GM21825 (cell line): ENCODE data around the gene COMMD2.

Experiments
- ATAC-seq: cut with Tn5 transposase; IDR thresholded peaks from one replicate; pipeline ENCODE4 v1.9.1; 2021; ENCODE audit warnings: mild to moderate bottlenecking, moderate library complexity; ENCODE audit not compliant: unreplicated experiment

COMMD2 gene

DNA sequence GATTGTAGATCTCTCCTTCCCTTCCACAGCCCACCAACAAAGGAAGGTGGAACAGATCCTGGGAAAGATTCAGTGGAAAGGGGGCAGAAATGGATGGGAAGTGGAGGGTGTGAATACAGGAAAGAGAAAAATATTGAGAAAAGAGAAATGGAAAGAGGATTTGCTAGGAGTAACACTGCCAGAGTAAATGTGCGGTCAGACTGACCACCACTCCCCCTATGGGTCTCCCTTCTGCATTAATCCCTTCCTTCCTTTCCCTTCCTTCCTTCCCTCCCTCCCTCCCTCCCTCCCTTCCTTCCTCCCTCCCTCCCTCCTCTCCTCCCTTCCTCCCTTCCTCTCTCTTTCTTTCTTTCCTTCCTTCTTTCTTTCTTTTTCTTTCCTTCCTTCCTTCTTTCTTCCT, 12.0 kb upstream of the COMMD2 start:
- ATAC-seq: no peak

DNA sequence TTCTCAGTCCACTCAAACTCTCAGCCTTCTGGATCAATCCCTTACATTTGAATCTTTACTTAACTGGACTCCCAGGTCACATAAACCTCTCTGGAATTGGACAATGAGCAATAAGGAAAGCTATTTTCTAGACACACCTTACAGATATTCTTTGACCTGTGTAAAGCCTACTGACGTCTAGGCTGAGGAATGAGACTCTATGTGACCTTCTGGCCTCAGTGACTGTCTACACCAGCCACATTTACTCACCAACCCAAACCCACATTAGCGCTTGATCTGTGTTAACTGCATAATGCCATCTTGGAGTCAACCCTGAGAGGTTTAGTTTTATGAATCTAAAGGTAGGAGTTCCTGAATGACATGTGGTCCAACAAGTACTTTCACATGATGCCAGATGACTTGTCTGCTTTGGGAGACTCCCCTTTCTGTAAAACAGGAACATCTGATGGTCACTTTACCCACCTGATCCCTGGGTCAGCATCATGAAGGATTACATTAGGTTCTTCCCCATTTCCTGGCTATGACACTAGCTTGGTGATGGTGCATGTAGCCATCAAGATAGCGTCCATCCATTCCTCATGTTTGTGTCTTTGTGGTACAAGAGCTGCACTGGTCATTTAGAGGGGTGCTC, 11.4 kb upstream of the COMMD2 start:
- no peak for ATAC-seq

DNA sequence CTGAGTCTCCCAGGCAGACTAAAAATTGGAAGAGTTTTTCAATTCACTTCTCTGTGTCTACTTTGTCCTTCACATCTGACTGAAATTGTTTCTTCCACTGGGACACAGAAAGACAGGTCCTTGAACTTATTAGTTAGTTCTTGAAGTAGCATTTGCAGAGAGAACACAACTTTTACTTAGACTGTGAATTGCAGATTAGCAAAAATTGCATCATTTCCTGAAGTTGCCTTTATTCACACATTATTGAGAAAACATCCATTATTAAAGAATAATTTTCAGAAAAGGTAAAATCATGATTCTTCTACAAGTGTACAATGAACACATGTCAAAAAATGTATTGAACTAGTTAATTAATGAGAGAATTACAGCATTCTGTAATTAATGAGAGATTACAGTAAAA, 1.4 kb upstream of the COMMD2 start:
- no peak for ATAC-seq

DNA sequence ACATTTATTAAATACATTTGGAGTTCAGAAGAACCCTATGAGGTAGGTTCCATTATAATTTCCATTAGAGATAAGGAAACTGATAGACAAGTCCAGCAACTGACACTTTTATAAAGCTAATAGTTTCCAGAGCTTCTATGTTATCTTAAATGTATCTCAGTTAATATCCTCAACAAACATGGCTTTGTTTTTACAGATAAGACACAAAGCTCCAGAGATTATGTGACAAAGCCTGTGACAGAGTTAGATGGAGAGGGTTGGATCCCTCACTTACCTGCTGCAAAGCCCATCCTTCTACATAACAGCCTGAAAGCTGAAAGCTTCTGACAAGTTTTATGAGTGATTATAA, 473 bp upstream of the COMMD2 start:
- ATAC-seq: peak; percentile 4

DNA sequence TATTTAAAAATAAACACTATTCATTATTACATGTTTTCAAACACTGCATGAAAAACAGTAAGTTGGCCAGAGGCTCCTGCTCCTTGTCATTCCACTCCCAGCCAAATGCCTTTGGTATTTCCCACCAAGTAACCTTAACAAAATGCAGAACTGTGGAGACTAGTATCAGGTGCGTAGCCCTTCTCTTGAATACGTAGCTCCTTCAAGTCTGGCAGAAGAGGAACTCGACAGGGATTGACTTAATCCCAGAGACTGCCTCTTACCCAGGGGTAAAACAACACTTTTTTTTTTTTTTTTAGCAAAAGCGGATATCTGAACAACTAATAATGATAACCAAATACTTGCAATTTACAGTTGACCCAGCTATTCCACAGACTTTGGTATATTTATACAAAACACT, 738 bp downstream of the COMMD2 start:
- ATAC-seq: no peak

DNA sequence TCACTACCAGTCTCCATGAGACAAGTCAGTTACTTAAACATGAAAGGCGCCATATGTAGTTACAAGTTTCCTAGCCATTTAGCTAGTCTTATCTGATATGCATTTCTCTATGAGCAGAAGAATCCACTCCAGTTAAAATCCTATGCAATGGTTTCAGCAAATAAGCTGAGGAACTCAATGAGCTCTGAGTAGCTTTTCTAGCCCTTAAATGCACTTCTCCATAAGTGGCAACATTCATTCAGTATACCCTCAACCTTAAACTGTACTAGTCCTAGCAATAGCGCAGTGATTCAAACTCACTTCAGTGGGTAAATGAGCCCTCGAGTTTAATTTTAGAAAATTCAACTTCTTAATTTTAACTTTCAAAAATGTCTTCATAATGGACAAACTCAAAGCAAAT, 7.7 kb downstream of the COMMD2 start:
- ATAC-seq: no peak

DNA sequence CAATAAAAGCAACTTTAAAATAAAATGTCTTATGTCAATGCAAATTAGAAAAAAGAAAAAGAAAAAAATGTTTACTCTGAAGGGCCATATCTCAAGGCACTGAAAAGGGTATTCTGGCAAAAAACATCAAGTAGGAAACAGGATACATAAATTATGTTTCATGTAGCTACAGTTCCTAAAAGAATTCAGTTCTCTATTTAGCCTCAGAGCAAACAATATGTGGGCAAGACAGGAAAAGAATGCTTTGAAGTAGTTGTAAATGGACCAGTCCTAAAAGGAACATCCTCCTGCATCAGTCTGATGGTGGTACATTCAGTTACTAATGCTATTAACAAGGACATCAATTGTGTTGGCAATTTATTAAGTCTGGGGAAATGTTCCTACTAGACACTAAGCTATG, 8.1 kb downstream of the COMMD2 start:
- no peak for ATAC-seq

DNA sequence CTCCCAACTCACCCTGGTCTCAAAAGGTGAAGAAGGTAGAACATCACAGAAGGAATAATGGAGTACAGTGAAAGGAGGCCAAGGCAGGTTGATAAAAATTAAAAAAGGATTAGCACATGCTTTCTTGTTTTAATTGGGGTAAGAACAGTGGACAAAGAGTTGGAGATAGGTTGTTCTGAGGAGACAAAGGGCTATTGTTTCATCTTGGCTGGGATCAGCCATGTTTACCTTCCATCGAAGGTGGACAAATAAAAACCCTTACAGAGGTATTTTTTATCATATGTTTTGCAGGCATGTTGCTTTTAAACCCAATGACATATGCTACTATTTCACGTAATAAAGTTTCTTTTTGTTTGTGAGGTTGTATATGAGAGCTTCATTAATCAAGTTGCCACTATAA, 12.9 kb downstream of the COMMD2 start:
- ATAC-seq: no peak

DNA sequence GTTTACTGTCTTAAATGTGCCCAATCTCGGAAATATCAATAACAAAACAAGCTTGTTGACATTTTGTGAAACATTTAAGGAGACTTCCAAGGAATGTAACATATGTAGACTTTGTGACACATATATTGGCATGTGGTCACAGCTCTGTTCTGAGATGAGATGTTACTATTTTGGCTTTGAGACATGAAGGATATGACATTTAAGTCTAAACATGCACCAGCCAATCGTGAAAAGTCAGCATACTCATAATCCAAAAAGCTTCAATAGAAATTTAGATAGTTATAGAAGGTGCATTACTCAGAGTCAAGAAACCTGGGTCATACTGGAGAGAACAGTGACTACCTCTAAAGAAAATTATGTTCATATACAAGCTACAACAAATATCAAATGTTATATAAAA, 13.4 kb downstream of the COMMD2 start:
- ATAC-seq: no peak

DNA sequence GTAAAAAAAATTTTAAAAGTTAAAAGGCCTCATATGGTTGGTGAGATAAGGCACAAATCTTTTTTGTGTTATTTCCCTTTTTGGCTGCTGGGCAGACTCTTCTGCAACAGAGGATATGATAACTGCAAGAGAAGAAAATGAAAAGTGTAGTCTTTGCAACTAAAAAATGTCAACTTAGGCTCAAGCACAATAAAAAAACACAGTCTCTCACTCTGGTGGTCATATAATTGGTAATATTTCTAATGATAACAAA, 15.4 kb downstream of the COMMD2 start:
- no peak for ATAC-seq

DNA sequence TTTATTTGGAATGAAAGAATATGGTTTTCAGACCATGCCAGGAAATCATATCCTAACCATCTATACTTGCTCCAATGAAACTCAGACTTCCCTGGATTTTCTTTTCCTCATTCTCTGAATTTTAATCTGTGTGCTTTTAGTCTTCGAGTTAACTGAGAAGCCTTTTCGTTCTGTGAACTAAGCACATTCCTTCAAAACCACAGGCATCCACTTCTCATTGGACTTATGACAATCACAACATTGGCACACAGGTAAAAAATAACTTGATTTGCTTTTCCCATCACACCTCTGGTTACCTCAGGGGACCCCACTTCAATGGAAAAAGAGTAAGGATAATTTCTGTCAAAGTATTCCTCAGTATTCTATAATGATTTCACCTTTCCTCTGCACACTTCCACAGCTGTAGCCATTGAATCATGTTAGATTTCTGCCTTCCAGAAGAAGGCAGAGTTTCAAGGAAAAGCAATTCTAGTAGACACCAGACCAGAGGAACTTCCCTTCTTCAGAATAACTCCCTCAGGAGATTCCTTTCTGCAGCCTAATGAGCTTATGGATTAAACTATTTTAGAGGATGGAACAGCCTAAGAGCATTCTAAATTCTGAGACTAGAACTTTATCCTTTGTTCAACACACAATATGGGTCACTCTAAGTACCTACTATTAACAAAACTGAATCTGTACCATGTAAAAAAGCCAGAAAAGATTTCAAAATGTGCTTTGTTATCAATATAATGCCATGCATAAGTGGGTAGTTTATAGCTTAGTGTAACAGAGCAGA, 15.9 kb downstream of the COMMD2 start:
- ATAC-seq: no peak

DNA sequence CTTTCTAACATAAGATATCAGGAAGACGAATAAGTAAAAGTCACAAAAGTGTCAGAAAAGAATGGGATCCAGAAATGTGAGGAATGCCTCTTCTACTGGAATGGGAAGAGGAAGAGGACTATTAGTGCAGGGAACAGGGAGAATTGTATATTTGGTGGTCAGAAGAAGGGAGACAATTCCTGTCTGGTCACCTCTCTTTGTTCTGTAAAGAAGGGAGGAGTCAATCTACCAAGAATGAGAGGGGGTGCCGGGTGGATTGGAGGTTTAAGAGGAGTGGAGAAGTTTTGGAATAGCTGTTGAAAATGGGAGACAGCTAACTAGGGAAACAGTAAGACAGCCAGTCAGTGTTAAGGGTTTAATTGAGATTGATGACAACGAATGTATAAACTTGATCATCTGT, 20.1 kb downstream of the COMMD2 start:
- no peak for ATAC-seq

DNA sequence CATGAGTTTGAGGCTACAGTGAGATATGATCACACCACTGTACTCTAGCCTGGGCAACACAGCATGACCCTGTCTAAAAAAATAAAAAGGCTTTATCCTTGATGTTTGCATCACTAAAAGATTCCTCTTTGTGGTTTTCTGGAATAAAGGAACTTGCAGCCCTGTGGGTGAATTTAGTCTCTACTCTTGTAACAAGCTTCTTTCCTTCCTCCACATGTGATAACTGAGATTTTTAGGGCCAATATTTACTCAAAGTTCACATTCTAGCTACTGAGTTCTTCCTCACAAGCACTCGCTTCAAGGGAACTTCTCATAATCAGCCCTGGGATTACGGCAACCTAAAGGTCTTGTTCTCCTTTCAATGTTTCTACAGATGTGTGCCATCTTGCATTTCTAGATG, 24.6 kb downstream of the COMMD2 start:
- no peak for ATAC-seq

DNA sequence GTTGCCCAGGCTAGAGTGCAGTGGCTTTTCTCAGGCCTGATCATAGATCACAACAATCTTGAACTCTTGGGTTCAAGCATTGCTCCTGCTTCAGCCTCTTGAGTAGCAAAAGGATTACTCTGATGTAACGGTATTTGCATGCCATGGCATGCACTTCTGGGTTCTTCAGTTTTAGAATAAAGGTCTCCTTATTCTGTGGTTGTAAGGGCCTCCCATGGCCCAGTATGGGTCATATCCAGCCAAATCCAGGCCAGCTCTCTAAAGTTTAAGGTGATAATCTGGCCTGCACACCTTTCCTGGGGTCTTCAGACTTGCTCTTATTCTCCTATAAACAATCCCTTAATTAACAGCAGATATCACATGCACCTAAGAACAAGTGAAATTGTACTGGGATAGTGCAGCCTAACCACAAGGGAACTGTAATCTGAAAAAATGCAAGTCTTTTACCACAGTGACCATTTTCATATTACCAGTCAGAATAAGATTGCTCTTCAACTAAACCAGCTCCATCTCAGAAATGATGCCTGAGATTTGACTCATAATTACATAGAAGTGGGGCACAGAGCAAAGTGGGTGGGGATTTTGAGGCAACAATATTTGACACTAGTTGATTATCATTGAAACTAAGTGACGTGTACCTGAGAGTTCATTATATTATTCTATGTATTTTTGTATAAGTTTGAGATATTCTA, 25.4 kb downstream of the COMMD2 start:
- ATAC-seq: no peak

DNA sequence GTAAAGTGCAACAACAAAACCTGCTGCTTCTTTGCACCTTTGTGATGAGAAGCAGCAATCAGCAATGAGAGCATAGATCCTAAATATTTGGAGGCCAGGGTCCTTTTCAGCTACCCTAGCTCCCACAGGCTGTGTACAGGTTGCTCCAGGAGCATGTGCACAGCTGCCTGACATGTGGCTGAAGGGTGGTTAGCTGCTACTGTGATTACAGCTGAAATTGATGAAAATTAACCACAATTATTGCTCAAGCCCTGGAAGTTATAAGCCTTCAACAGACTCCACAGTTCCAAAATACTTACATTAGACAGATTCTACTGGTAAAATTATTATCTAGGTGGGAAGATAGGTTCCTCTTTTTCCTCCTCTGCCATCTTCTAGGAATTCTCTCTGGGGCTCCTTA, 28.5 kb downstream of the COMMD2 start:
- no peak for ATAC-seq

DNA sequence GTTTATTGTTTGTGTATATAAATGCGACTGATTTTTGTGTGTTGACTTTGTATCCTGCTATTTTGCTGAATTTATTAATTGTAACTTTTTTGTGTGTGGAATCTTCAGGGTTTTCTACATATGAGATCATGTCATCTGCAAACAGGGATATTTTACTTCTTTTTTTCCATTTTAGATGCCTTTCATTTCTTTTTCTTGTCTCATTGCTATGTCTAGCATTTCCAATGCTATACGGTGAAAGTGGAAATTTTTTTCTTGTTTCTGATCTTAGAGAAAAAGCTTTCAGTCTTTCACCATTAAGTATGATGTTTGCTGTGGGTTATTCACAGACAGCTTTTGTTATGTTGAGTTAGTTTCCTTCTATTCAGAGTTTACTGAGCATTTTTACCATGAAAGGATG, 31.4 kb downstream of the COMMD2 start:
- no peak for ATAC-seq

DNA sequence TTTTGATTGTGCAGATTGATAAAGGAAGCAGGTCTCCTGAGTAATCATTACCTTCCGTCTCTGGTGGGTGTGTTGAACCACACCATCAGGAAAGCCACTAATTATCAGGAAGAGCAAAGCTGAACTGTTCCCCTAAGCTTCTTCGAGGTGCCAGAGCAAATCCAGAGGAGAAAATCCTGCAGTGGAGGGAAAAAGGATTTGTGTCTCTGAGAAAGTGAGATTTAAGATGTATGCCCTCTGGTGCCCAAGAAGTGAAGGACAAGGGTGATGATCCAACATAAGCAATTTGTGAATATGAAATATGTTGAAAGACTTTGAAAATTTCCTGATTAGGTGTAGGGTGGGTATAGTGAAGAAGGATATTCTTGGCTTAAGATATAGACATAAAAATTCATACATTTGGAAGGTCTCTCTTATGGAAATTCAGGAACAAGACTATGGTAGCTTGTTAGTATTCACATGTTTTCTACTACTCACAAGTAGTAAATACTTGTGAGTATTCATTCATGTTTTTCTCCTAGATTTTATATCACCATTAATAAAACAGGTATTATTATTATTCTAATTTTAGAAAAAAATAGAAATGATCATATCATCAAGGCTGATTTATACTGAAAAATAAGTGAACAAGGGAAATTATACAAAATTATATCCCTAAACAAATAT, 34.8 kb downstream of the COMMD2 start:
- ATAC-seq: no peak

DNA sequence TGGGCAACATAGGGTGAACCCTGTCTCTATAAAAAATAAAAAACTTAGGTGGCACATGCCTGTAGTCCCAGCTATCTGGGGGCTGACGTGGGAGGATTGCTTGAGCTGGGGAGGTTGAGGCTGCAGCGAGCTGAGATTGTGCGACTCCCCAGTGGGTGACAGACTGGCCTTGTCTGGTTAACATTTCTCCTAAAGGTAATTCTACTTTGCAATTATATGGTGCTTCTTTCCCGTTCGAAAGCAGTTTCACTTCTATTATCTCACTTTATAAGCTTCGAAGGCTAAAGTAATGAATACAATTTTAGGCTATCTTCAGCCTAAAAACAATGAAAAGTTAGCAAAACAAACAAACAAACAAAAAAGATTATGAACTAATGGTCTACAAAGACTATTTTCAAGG, 35.3 kb downstream of the COMMD2 start:
- no peak for ATAC-seq

DNA sequence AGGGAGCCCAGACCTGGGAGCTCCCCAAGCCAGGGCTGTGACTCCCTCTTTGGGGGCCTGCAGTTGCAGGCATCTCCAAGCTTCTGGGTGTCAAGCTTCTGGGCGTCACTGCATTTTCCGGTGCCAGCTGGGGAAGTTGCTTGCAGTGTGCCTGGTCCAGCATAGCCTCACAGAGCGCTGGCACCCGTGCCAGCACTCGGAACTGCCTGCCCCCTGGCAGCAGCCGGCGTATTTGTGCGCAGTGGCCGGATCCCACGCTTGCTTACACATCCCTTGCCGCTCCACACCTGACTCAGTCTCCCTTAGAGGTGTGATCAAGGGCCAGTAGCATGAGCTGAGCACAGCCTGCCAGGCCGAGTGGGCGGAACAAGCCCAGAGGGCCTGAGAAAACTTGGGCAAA, 37.0 kb downstream of the COMMD2 start:
- no peak for ATAC-seq

DNA sequence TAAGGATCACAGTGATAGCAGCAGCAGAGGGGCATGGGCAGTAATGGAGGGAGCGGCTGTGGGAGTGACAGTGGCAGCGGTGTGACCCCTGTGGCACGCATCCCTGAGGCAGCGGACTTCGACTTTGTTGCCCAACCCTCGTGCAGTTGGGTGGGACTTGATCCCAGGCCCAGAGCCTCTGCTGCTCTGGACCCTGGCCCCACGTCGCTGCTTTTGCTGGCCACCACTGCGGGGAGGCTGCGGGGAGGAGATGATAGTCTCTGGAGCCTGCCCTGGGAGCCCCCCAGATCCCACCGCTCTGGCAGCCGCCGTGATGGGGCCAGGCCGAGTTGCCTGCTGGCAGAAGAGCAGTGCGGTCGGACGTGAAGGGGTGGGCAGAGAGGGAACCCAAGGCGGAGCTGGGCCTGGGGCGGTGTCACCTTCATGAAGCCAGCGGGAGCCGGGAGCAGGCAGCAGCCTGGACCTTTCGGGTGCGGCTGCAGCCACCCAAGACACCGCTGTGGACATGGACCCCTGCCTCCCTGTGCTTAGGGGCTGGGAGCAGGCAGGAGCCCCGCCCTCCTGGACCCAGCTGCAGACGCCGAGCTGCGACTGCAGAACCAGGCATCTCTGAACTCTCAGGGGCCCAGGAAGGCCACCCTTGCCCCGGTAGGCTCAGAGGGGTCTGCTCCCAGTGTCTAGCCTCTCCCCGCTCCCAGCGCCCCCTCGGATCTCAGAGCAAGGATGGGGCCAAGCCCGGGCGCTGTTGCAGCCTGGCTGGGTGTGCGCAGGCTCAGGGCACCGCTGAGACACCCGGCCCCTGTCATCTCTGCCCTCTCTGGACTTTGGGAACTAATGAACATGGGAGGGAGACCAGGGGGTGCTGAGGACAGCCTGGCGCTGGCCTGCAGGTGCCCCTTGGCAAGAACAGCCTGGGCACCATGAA, 38.3 kb downstream of the COMMD2 start:
- no peak for ATAC-seq

DNA sequence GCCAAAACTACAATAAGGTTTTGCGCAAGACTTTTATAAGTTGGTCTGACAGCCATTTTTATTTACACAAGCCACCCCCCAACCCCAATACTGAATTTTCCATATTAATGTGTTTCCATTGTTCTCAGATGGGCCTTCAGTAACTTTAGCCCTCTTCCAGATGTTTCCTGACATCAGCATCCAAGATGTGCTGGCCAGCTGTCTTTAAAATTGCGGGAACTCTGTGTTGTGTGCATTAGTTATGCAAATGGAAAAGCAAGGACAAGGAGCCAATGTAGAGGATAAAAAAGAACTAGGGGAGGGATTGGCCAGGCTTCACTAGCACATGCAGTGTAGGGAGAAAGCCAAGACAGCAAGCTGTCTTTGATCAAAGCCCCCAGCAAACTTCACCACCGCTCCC, 45.4 kb downstream of the COMMD2 start:
- no peak for ATAC-seq
